ENCODE data around the gene HOXA4.

DNA sequence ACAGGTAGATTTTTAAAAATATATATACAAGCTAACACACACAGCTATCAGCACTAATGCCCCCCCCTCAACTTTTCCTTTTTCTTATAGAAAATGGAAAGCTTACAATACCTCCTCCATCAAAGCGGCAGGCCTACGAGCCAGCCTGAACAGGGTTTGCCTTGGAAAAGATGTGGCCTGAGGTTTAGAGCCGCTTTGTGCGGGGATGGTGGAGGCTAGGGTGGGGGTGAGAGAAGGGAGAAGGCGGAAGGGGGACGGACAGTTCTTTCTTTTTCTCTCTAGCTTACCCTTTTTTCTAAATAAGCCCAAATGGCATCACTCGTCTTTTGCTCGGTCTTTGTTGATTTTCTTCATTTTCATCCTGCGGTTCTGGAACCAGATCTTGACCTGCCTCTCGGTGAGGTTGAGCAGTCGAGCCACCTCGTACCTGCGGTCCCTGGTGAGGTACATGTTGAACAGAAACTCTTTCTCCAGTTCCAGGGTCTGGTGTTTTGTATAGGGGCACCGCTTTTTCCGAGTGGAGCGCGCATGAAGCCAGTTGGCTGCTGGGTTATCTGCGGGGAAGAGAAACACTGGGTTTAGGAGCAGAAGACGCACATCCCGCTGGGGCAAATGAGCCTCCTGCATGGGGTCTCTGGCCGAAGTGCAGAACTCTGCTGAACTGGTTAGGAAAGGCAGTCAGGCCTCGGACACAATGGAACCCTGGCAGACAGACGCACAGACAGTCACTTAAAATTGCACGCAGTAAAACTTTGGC is 32.9 kb upstream of the HOXA4 start:
- TF ChIP-seq, protein P1, sequence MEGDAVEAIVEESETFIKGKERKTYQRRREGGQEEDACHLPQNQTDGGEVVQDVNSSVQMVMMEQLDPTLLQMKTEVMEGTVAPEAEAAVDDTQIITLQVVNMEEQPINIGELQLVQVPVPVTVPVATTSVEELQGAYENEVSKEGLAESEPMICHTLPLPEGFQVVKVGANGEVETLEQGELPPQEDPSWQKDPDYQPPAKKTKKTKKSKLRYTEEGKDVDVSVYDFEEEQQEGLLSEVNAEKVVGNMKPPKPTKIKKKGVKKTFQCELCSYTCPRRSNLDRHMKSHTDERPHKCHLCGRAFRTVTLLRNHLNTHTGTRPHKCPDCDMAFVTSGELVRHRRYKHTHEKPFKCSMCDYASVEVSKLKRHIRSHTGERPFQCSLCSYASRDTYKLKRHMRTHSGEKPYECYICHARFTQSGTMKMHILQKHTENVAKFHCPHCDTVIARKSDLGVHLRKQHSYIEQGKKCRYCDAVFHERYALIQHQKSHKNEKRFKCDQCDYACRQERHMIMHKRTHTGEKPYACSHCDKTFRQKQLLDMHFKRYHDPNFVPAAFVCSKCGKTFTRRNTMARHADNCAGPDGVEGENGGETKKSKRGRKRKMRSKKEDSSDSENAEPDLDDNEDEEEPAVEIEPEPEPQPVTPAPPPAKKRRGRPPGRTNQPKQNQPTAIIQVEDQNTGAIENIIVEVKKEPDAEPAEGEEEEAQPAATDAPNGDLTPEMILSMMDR (IDR thresholded peaks at IDR 0.05; ENCODE audit: insufficient read depth, low read length), result no peak
- TF ChIP-seq REST (IDR thresholded peaks at IDR 0.05; ENCODE audit: insufficient replicate concordance, low read depth), result no peak
- TF ChIP-seq POLR2AphosphoS5 (IDR thresholded peaks at IDR 0.05; ENCODE audit: low read depth), result no peak
- no peak for TF ChIP-seq GABPA (IDR thresholded peaks at IDR 0.05; ENCODE audit: low read depth)
- no peak for TF ChIP-seq SPI1 (IDR thresholded peaks at IDR 0.05; ENCODE audit: borderline replicate concordance, low read depth)

Data from HL-60 (cell line).